Kidney capillary endothelial cell (primary cell): ENCODE measurements around the gene XXYLT1.
"Not testable (repeated sequence)": the region's sequence is repeated elsewhere in the genome, so short reads cannot be mapped to it uniquely, and the experiment has no call there.

ENCODE experiments used
- DNase-seq: peaks from one replicate; pipeline ENCODE4 v3.0.0-alpha.2; 2018; ENCODE audit warnings: low spot score

XXYLT1 gene

DNA sequence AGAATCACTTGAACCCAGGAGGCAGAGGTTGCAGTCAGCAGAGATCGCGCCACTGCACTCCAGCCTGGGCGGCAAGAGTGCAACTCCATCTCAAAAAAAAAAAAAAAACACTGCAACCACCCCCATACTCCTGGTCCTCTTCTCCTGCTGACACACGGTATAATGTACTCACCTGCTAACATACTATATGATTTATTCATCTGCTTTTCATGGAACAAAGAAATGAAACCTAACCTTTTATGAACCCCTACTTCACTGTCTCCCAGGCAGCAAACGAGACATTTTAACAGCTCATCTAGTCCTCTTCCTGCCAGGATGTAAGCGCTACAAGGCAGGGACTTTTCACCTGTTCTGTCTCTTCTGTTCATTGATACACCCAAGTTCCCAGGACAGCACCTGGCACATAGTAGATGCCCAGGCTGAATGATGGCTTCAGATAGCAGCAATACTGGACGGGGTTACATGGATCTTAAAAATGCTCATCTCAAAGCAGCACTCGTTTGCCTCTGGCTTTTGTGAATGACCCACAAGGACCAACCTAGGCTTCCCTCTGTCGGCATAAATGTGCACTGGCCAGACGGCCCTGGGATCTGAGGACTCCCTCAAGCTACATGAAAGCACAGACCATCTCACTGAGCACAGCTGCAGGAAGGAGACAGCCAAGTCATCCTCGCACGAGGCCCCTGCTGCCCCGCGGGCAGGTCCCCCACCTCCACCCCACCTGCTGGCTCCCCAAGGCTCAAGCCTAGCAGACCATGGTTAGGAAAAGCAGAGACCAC, 20.3 kb downstream of the XXYLT1 start:
- no peak for DNase-seq

DNA sequence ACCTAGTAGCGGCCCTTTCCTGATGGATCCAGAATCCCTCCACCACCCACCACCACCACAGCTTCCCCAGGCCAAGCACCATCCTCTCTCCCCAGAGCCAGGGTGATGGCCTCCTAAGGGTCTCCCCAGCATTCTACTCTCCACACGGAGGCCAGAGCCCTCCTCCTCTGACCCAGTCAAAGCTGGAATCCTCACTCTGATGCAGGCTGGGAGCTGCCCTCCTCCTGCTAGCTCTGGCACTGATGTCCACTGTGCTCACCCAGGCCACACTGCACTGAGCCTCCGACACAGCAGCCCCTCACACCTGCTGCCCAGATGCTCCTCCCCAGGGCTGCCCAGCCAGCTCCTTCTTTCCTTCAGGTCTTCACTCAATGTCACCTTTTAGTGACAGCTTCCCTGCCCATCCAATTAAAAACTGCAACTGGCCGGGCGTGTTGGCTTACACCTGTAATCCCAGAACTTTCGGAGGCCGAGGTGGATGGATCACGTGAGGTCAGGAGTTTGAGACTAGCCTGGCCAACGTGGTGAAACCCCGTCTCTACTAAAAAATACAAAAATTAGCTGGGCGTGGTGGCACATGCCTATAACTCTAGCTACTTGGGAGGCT, 21.0 kb downstream of the XXYLT1 start:
- DNase-seq, result no peak

DNA sequence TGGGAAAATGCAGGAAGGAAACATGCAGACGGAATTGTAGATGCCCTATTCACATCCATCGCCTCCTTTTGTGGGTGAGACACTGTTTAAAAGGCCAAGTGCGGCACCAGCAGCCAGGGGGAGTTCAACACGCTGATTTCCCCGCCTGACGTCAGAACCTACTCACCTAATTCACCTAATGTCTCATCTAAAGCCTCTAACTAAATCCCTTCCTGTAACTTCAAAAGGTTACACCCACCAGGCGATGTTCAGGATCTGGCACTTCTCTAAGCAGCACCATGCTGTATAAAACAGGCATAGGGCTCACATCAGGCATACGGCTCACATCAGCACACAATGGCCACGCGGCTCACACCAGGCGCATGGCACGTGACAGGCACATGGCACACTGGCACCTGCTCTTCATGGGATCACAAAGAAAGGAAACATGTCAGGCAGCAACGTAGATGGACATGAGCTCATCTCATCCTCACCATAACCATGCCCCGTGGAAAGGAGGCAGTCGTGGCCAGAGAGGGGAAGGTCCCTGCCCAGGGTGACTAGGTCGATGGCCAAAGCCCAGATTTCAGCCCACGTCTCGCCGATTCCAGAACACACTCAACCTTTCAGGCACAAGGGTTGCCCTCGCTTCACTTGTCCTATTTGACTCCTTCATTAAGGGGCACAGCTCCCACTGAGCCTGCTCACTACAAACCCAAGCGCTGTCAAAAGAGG, 21.7 kb downstream of the XXYLT1 start:
- no peak for DNase-seq

DNA sequence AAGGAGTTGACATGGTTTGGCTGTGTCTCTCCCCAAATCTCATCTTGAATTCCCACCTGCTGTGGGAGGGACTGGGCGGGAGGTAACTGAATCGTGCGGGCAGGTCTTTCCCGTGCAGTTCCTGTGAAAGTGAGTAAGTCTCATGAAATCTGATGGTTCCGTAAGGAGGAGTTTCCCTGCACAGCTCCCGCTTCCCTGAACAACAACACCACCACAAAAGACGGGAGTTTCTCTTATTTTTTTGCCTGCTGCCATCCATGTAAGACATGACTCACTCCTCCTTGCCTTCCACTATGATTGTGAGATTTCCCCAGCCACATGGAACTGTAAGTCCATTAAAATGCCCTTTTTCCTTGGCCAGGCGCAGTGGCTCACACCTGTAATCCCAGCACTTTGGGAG, 22.7 kb downstream of the XXYLT1 start:
- DNase-seq, result no peak

DNA sequence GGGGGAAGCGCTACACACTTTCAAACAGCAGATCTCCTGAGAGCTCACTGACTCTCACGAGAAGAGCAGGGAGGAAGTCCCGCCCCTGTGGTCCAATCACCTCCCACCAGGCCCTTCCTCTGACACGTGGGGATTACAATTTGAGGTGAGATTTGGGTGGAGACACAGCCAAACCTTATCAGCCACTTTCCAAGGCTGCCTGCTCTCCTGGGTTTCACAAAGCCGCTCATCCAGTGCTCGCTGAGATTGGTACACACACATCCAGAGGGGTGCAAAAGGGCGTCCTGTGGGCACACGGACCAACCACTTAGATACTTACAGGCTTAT, 23.1 kb downstream of the XXYLT1 start:
- no peak for DNase-seq

DNA sequence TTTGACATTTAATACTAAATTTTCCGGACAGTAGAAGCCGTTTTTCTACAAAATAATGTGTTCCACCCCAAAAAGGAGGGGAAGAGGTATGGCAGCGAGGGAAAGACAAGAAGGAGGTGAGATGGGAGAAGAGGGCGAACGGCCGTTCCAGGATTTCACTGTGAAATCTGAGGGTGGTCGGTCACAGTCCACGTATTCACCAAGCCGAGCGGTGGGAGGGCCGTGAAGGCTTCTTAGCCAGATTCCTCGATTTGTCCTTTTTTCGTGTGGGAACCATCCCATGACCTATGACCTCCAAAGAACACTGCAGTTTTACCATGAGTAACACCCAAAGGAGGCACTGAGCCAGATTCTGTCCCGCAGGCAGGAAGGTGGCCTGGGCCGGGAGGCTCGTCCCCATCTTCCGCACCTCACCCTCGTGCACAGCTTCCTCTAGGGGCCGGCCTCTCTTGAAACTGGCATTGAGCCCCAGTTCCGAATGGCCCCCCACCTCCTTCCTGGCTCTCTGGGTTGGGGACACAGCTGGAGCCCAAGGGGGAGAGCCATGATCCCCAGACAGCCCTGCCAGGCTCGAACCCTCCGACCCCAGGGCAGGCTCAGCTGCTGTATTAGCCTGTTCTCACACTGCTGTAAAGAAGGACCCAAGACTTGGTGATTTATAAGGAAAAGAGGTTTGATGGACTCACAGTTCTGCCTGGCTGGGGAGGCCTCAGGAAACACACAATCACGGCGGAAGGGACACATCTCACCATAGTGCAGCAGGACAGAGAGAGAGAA, 23.7 kb downstream of the XXYLT1 start:
- no peak for DNase-seq

DNA sequence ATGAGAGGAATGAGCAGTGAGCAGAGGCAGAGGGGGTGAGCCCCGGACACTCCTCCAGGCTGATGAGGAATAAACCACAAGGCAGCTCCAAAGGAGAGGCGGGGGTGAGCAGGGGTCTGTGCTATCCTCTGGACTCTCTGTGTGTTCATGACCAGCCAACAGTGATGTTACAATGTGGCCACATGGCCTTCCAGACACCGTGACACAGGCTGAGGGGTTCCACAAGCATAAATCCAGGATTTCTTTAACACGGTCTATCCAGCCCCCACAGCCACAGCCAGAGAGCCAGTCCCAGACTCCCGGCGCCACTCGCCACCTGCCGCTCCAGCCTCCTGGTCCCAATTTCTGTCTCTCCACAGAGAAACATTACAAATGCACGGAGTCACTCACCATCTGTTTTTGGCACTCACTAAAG, 24.4 kb downstream of the XXYLT1 start:
- DNase-seq, result no peak

DNA sequence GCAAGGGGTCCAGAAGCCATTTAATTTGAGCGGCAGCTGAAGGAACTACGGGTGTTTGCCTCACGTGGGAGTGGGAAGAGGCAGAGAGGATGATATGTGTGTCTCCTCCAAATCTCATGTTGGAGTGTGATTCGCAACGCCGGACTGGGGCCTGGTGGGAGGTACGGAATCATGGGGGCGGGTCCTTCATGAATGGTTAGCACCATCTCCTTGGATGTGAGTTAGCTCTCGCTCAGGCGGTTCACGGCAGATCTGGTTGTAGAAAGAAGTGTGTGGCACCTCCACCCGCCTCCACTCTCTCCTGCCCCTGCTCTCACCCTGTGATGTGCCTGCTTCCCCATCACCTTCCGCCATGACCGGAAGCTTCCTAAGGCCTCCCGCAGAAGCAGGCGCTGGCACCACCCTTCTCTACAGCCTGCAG, 25.4 kb downstream of the XXYLT1 start:
- no peak for DNase-seq

DNA sequence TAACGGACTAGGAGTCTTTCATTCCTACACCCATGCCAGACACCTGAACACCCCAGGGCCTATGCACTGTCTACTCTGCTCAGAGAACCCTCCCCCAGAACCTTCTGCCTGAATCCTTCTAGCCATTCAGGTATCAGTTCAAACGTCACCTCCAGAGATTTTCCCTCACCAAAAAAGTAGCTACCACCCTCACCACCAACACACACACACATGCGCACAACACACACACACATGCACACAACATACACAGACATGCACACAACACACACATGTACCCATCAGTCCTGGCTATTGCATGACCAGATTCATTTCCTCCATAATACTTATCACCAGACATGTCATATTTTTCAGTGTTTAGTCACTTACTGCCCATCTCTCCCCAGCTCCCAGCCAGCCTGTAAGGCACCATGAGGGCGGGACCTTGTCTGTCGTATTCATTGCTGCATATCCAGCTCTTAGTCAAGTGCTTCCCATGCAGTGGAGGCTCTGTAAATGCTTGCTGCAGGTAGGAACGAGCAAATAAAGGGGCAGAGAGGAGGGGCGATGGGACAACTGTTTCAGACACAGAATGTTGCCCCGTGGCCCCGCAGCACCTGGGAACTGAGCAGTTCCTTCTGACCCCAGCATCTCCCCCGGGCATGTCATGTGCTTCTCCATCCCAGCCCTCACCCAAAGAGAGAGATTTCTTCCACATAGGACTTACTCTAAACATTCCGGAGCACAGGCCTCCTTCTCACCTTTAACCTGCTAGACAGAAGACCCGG, 29.2 kb downstream of the XXYLT1 start:
- no peak for DNase-seq

DNA sequence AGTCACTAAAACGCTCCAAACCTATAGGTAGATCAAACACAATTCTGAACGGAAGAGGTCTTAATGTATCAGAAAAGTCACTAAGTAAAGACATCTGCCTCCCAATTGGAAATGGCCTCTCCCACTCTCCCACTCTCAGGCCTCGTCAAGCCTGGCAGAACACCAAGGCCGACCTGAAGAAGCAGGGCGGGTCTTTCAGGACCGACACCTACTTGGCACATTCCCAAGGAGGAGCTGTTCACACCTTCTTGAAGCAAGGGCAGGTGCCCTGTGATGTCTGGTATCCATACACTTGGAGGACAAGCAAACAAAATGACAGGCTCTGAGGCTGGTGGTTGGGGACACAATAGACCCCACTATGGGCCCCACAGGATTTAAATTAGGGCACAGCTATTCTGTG, 30.0 kb downstream of the XXYLT1 start:
- no peak for DNase-seq

DNA sequence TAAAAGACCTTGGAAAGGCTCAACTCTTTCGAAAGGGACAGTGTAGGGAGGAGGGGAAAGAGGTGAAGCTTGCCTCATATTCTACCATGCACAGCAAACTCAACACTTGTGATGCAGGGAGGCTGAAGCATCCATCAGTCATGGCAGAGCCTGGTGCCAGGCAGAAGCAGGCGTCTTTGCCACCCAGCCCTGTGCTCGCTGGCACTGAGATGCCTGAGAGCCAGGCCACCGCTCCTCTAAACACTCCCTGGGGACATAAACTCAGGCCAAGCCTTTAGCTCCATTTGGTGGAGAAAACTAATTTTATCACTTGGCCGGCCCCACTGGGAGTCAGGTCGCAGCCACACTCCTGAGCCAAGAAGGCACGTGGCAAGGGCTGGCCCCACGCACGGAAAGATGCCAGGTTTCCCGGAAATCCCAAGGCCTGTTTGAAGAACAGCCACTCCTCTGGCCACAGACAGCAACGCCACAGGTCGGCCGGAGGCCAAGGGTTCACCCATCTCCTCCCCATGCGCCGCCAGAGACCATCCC, 30.7 kb downstream of the XXYLT1 start:
- DNase-seq, result no peak

DNA sequence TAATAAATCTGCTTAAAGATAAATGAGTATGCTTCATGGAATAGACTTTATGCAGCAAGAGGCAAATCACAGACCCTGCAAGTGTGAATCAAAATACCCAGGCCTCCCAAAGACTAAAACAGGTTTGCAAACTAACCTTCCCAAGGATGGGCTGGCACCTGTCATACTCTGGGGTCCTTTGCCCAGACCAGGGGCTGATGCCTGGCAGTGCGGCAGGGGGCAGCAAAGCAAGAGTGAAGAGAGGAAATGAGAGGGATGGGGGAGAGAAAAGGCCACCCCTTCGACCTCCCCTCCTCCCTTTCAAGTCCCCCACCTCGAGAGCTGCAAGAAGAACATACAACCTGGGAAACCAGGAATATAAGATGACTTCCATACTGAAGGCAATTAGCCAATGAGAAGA, 31.8 kb downstream of the XXYLT1 start:
- DNase-seq, result no peak

DNA sequence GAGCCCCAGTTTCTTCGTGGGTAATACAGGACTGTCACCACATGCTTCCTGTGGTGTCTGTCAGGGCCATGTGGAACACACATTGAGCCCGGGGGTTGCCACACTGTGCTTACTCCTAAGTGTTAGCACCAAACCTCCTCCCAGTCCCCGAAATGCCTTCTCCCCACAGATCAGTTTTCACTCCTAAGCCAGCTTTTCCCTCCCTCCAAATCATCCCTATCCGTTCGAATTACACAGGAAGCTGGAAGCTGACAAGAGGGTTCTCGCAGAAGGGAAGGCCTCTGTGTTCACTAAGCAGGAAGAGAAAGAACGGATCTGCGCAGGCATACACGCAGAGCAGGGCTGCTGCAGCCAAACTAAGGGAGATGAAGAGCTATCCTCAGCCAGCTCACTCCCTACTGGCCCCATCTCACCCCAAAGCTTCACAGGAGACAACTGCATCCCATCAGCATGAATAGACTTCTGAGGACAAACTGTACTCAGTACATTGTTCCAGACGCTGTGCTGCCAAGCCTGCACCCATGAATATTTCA, 32.3 kb downstream of the XXYLT1 start:
- no peak for DNase-seq

DNA sequence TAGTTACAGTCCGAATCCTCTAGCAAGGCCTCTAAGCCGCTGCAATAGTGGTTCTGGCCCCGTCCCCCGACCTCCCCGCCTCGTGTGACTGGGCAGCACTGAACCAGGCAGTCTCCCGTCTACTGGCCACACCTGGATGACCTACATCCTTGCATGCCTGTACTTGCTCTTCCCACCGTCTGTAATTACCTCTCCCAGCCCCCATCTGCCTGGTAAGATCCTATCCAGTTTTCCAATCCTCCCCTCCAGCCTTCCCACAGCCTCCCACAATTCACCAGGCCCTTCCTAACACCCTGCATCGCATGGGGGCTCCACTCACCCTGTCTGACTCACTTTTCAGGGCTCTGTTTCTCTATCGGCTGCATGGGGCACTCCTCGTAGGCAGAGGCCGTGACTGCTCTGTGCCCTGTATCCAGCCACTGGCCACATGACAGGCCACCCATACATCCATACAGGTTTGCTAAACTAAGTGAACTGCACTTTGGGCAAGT, 32.8 kb downstream of the XXYLT1 start:
- no peak for DNase-seq

DNA sequence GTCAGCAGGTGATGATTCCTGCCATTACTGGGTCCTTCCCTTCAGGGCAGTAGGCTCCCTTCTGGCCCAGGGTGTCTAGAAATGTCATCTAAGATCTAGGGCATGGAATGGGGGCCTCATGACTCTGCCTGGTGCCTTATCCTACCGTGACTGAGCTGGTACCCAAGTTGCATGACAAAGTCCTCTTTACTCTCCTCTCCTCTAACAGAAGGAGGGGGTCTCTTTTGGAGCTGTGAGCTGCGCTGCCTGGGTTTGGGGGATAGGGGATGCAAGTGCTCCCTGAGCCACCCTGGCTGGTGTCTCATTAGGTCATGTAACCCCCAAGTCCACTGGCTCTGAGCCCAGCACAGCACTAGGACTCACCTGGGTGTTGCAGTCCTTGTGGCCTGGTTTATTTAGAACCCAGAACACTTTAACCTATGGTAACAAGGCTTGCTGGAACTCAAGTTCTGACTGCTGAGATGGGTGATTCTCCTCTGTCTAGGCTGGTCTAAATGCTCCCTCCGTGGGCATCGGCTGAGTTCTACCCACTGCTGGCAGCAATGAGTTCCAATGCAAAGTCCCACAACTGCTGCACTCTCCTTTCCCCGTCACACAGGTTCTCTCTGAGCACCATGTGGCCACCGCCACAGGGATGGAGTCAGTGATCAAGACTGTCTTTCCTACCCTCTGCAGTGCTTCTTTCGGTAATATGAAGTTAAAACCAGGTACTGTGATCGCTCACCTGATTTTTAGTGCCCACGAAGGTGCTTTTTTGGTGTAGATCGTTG, 34.0 kb downstream of the XXYLT1 start:
- no peak for DNase-seq

DNA sequence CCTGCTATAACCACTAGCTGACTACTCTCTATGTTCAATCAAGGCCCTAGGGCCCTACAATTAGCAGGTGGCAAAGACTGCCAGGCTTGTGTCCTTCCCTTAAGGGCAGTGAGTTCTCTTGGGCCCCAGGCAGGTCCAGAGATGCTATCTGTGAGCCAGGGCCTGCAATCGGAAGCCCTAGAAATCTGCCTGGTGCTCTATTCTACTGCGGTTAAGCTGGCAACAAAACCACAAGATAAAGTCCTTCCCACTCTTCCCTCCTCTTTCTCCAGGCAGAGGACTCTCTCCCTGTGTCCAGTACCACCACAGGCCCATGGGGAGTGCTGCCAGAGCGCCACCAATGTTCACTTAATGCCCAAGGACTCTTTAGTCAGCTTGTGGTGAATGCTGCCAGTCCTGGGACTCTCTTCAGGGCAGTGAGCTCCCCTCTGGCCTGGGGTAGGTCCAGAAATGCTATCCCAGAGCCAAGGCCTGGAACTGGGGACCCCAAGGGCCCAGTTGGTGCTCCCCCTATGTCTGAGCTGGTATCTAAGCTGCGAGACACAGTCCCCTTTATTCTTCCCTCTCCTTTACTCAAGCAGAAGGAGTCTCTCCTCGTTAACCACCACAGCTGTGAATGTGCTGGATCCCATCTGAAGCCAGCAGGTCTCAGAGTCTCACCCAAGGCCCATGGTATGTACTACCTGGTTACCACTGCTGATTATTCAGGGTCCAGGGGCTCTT, 34.7 kb downstream of the XXYLT1 start:
- no peak for DNase-seq

DNA sequence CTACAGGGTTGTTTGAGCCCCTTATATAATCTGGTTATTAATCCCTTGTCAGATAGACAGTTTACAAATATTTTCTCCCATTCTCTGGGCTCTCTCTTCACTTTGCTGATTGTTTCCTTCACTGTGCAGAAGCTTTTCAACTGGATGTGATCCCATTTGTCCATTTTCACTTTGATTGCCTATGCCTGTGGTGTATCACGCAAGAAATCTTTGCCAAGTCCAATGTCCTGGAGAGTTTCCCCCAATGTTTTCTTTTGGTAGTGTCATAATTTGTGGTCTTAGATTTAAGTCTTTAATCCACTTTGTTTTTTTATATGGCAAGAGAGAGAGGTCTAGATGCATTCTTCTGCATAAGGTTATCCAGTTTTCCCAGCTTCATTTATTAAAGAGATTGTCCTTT, 40.7 kb downstream of the XXYLT1 start:
- DNase-seq, result no peak

DNA sequence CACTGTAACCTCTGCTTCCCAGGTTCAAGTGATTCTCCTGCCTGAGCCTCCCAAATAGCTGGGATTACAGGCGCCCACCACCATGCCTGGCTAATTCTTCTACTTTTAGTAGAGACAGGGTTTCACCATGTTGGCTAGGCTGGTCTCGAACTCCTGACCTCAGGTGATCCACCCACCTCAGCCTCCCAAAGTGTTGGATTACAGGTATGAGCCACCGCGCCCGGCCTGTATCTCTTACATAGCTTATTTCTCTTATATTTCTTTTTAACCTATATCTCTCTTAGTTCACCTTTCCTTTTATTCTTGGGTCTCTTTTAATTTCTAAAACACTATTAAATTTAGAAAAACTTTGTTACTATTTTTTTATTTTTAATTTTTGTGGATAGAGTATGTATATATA, 42.1 kb downstream of the XXYLT1 start:
- not testable (repeated sequence) for DNase-seq

DNA sequence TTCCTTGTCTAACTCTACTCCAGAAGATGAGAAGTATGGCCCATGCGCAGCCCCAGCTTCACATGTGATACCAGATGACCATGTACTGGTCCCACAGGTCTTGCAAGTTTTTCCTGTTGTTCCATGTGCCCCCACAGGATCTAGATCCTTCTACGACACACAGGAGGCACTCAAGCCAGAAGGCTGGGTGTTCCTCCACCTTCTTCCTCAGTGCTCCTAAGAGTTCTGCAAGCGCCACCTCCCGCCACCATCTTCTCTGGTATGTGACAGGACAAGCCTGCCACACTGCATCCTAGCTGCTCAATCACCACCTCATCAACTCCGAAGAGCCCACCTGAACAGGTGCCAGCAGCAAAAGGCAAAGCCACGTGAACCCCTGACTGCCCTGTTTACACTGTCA, 43.1 kb downstream of the XXYLT1 start:
- DNase-seq, result no peak
